GM19467 (cell line): ENCODE measurements around the gene PRKD1.

Source experiments
- ATAC-seq: cut with Tn5 transposase; IDR thresholded peaks from one replicate; pipeline ENCODE4 v1.9.1; 2021; ENCODE audit warnings: mild to moderate bottlenecking, moderate library complexity; ENCODE audit not compliant: unreplicated experiment

PRKD1 gene

GRCh38 chr14:29528889-29529288 is 398.8 kb downstream of the PRKD1 start:
- ATAC-seq, result no peak

- ATAC-seq, result no peak
Observed at GRCh38 chr14:29527286-29527685, 400.4 kb downstream of the PRKD1 start.
